ENCODE results near the gene RHBDL3.

- TF ChIP-seq POLR2A (IDR thresholded peaks at IDR 0.05) (no peak), CTCF (IDR thresholded peaks at IDR 0.05) (no peak), EP300 (IDR thresholded peaks at IDR 0.05; ENCODE audit: low read depth) (no peak)
These were observed 32.7 kb downstream of the RHBDL3 start for GRCh38 chr17:32298298-32298697.
